Nucleus accumbens (tissue), 56 donors: ENCODE data around the gene SLC6A19.

ENCODE experiments used
- DNase-seq, 56 donors: peaks; one replicate each; lab custom pipeline; 2025; lab: John Stamatoyannopoulos, UW

SLC6A19 gene

DNA sequence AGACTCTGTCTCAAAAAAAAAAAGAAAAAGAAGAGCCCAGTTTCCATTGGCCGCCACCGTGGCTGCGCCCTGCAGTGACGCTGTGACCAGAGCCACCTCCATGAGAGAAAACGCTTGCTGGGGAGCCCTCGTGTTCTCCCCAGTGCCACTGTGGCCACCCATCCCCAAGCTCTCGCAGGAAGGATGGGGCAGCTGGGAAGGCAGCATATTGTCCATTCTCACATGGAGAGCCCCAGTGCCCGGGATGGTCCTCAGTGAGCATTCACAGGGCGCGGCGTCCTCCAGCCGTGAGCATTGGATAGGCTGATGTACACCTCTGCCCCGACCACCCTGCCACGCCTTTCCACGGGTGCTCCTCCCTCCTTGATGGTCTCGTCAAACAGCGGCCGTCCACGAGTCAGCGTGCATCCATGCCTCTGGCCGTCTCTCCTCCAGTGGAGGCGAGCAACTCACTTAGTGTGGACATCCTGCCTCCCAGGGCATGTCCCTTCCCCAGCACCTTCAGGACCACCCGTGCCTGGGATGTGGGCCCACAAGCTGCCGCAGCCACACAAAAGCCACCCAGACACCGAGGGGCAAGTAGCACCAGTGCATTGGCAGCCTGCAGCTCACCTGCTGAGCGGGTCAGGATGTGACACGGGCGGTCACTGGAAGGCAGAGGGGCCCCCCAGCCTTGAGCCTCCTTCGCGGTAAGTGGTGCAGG, 23.4 kb upstream of the SLC6A19 start:
- DNase-seq, result no peak

DNA sequence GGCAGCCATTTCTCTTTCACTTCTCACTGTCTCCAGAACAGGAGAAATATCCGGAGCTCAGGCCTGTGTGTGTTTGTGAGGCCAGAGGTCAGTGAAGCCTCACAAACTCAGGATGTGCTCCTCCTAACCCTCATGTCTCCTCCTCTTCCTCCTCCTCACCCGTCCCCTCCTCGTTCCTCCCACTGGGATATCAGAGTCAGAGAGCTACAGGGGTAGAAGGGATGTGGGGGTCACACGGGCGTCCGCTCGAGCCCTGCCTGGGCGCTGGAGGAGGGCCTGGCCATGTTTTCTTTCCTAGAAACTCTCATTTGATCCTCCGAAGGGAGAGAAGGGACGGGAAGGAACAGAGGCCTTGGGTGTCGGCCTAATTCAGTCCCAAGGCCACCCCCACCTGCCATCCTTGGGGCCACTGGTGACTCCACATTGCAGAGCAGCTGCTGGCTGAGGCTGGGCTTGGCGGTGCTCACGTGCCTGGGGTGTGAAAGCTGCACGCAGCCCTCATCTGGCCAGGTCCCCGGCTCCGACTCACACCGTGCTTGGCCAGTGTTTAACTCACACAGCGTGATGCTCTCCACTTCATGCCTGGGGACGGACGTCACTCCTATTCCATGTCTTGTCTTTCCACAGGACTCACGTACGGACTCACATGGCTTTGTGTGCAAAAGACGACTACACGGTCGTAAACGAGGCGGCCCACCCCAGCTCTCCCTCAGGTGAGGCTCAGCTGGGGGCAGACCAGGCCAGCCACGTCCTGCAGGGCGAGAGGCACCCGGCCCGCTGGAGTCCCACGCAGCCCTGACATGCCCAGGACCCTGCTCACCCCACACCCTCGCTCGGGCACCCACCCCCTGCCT, 22.6 kb upstream of the SLC6A19 start:
- DNase-seq, result no peak

DNA sequence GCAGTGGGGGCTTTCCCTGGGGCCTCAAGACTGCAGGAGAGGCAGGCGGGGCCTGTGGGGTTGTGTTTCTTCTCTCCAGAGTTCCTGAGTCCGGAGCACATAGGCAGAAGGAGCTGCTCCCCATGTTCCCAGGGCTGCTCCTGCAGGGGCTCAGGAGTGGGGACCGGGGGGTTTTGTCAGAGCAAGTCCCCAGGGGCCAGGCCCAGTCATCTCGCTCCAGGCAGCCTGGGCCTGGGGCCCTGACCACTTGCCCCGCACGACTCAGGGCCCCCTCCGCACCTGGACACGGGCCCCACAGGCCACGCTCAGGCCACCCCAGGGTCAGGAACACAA, 22.0 kb upstream of the SLC6A19 start:
- DNase-seq, result no peak

DNA sequence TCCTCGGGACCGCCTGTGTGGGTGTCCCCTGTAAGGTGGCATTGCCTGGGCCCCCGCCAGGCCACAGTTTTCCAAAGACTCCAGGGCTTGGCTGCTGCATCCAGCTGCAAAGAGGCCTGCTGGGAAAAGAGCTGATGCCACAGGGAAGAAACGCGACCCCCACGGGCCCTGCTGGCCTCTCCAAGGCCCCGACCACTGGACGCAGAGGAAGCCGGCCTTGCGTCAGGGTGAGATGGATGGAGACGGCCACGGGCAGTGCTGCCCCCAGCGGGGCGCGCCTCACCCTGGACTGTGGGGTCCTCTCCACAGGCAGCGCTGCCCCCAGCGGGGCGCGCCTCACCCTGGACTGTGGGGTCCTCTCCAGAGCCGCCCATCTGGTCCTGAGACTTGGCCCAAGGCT, 21.3 kb upstream of the SLC6A19 start:
- DNase-seq, result no peak

DNA sequence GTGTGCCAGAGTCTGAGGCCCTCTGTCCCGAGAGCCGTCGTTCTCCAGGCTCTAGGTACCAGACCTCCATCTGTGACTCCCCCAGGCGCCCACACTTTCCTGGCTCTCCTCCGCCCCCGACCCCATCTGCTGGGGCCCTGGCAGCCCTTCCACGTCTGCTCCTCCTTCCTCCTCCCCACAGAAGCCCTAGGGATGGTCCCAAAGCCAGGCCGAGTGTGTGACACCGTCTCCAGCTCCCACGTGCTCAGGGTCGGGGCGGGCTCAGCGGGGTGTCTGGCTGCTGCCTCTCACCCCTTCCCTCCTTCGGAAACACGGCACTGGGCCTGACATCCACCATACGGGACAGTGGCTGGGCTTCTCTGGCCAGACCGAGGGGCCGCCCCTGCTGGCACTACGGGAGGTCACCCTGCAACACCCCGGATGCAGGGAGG, 20.5 kb upstream of the SLC6A19 start:
- no peak for DNase-seq

DNA sequence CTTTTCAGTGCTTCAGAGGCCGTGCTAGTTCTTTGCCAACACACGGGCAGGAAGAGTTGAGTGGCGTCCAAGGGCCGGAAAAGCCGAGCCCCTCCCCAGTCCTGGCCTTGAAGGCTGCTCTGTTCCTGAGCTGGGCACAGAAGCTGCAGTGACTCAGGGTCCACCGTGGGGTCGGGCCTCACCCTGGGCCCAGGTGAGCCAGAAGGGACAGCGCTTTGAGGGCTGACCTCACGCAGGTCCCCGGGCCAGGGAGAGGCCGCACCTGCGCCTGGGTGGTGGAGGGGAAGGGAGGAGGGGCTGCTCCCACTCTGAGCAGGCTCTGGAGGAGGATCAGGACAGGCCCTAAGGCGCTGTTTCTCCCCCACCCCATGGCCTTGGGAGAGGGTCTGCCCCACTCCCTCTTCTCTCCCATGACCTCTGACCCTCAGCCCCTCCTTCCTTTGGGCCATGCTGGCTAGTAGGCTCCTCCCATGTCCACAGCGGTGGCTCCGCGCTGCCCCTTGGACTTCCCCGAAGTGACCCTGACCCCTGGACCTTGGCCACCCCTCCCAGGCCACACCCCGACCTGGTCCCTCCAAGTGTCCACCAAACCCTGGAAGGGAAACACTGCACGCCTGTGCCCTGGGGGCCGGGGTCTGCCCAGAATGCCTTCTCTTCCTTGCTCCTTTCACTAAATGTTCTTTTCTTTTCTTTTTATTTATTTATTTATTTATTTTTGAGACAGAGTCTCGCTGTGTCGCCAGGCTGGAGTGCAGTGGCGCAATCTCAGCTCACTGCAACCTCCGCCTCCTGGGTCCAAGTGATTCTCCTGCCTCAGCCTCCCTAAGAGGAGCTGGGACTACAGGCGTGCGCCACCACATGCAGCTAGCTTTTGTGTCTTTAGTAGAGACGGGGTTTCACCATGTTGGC, 19.7 kb upstream of the SLC6A19 start:
- peak in 1 of 56 donors; percentile 8 for DNase-seq

DNA sequence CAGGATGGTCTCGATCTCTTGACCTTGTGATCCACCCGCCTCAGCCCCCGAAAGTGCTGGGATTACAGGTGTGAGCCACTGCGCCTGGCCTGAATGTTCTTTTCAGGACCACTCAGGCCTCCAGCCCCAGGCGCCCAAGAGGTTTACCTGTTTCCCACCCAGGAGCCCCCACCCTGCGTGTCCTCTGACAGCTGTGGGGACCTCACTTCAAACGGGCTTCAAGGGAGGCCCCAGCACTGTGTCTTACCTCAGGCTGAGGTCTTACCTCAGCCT, 19.1 kb upstream of the SLC6A19 start:
- DNase-seq, result no peak

DNA sequence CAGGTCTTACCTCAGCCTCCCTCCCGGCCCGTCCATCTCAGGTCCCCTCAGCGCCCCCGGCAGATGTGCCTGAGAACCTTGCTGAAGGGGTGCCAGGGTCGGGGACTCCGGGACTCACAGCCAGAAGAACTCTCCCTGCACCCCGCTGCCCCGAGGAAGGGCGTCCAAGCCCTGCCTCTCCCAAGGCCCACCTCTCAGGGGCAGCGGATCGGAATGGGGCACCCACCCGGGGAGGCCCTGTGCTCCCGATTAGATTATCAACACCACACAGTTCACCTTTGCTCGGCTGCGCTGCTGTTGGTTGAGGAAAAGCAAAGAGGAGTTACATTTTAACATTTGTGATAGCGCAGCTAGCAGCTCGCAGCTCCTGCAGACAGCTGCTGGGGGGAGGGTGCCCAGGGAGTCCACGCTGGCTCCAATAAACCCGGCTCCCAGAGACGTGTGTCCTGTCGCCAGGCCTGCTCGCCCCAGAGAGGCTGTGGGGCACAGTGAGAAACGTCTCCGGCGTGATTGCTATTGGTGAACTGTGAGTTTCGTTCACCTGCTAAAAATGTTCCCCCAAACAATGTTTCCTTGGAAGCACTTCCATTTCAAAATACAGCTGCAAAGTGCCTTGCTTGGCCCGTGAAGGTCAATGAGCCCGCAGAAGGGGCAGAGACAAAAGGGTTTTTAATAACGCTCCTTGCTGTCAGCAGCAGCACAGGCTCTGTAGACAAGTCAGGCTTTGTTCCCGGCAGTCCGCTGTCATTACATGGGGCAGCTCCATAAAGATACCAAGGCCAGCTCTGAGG, 18.6 kb upstream of the SLC6A19 start:
- DNase-seq, result peak in 53 of 56 donors; percentile 17 to 90 (median 71)

DNA sequence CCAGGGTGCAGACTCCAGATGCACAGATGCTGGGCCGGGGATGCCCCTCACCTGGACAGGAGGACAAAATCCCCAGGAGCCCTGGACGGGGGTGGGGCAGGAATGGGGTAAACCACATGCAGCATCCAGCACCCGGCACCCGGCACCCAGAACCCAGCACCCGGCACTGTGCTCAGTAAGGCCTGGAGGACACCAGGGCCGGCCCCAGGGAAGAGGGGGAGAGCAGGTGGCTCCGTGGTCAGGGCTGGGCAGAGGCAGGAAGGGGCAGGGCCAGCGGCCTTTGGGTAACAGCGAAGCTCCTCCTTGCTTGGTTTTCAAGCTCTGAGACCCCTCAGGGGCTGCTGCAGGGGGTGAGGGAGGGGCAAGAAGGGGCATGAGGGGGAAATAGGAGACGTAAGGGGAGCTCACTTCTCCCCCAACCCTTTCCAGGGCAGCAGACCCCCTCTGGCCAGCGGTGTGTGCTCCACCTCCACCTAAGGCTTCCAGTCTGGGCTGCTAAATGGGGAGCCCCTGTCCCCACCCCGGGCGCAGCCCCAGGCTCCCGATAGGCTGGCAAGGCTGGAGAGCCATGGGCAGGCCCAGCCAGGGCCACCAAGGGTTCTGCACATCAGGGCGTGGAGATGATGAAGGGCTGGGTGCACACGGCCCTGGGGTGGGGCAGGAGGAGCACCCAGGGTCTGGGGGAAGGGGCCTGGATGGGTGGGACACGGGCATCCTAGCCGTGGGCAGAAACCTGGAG, 17.8 kb upstream of the SLC6A19 start:
- peak in 4 of 56 donors; percentile 54 to 74 (median 63) for DNase-seq

DNA sequence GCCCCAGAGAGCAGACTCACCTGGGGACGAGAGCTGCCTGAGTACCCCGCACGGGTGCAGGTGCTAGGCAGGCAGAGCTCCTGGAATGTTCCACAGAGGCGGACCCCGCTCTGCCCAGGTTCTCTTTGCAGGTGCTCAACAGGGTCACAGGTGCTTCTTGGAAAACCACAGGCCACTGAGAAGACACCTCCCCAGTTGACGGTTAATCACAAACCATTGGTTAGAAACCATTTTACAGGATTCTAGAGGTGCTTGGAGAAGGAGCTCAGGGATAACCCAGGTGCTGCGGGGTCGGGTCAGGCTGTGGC, 17.3 kb upstream of the SLC6A19 start:
- no peak for DNase-seq

DNA sequence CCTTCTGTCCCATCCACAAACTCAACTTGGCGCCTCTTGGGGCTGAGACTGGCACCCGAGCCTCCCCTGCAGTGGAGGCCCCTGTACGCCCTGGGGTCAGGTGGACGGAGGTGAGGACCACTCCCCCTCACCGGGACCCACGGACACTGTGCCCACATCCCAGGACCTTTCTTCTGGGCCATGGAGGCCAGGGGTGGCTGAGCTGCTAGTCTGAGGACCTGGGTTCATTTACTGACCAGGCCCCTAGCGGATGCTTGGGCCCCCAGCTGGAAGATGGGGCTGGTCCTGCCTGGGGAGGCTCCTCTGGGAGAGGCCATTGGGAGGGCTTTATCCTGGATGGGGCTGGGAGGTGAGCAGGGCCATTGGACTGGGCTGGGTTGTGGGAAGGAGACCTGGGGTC, 16.9 kb upstream of the SLC6A19 start:
- no peak for DNase-seq

DNA sequence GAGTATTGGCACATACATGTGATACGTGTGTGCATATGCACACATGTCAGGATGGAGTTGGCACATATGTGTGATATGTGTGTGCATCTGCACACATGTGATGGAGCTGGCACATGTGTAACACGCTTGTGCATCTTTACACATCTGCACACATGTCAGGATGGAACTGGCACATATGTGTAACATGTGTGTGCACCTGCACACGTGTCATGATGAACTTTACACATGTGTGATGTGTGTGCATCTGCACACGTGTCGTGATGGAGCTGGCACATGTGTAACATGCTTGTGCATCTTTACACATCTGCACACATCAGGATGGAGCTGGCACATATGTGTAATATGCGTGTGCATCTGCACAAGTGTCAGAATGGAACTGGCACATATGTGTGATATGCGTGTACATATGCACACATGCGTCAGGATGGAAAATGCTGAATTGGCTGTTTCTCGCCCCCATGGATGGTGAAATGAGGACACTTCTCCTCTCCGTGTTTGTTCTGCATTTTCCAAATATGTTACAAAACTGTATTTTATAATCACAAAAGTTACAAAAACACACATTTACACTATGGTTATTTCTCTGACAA, 16.3 kb upstream of the SLC6A19 start:
- DNase-seq, result no peak

DNA sequence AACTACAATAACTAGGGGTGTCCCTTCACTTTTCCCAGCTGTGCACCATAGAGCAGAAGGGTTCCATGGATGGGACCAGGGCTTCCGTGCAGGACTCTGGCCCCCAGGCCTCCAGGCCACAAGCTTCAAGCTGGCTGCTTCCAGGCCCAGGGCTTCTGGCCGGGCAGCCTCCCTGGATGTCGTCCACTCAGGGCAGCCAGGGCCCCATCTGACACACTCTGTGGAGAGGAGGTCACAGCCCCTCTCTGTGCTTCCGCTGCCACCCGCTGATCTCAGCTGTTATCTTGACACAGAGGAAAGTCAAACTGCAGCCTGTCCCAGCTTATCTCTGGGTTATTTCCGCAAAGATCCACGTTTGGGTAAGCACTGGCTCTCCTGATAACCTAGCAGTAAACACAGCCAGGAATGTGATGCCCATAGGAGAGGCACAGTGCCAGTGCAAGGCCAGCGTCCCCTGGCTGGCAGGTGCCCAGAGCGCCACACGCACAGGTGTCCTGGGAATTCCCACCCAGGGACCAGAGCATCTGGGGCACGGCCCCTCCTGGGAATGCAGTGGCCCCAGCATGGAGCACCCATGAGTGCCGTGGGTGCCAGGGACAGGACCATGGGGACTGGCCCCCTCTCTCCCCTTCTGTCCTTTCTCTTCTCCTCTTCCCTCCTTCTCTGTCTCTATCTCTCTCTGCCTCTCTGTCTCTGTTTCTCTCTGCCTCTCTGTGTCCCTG, 15.6 kb upstream of the SLC6A19 start:
- DNase-seq, result no peak

DNA sequence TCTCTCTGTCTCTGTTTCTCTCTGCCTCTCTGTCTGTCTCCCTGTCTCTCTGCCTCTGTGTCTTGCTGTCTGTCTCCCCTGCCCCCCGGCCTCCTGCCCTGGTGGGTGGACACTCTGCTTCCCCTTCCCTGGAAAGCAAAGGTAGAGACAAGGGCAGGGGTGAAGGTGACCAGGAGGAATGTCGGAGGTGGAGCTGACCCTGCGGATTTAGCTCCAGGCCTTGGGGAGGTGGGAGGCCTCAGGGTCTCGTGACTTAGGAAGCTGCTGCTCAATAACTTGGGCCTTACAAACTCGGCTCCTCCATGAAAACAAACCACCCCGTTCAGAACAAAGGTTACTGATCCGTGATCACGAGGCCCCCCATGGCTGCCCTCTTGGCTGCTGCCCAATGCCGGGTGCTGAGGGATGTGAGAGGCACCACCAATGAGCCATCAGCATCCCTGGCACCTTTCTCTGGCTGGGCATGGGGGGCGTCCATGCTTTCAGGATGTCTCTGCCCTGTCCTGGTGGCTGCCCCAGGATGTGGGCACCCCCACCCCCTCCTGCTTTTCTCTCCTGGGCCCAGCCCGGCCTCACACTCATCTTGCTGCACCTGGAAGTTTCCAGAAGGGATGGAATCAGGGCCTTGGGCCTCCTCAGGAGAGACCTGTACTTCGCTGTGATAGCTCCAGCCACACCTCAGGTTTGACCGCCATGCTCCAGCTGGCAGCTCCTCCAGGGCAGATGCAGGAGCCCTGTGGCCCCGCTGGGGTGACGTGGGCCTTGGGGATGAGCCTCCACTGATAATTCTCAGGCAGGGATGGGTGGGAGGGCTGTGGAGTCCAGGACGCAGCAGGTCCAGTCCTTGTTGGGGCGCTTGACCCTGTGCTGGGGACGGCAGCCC, 14.8 kb upstream of the SLC6A19 start:
- DNase-seq, result no peak

DNA sequence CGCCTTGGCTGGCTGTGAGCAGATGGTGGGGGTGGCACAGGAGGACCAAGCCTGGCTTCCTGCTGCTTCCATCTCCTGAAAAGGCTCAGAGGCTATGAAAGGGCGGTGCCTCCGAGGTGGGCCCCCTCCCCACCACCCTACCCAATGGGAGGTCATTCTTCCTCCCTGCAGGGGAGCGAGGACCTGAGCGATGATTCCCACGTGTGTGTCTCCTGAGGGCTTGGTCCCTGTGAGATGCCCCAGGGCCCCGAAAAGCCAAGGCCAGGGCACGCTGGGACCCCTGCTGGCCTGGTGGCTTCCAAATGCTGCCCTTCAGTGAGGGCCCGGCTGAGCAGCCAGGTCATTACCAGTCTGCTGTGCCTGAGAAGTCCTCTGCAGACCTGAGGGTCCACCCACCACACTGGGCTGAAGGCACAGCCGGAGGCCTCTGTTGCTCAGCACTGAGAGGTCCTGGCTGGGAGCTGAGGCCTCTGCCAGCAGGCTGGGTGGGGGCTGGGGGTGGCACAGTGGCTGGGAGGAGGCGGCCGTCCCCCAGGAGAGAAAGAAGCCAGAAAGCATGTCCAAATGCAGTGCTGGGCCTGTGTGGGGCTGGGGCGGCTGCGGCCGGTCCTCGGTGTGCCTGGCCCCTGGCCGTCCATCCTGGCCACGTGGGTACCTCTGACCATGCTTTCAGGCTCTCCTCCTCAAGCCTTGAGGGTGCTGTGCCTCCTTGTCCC, 14.0 kb upstream of the SLC6A19 start:
- DNase-seq, result no peak

DNA sequence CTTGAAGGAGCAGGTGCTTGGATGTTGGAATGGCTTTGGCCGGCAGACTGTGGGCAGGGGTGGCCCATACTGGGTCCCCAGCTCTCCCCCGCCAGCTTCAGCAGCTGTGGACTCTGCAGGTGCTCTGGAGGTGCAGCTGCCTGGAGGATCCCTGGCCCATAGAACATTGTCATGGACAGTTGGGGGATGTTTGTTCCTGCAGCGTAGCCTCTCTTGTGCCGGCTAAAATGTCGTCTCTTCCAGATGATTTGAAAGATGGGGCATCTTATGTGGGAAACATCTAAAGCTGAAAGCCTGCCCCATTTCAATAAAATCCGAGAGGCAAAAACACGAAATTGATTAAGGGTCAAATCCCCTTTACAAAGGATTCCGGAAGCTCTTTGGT, 13.5 kb upstream of the SLC6A19 start:
- DNase-seq, result no peak

DNA sequence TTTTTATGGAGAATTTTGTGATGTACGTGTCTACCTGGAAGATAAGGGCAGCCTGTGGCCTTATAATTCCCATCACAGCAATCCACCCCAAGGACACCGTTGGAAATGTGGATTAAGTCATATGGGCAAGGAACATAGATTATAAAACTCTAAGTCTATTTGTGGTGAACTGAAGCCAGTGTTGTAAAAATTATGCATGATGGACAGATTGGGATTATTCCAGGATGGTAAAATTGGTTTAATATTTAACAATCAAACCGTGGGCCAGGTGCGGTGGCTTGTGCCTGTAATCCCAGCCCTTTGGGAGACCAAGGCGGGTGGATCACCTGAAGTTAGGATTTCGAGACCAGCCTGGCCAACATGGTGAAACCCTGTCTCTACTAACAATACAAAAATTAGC, 12.9 kb upstream of the SLC6A19 start:
- DNase-seq, result no peak
